Fibroblast of mammary gland (primary cell): ENCODE results near the gene NRXN3.

Source experiments
- DNase-seq: peaks from one replicate; pipeline ENCODE4 v3.0.0-alpha.2; 2010; ENCODE audit warnings: low read depth
- H3K4me3 ChIP-seq: 2 replicates; pipeline ENCODE4 v1.5.1; 2011; ENCODE audit warnings: low read depth, mild to moderate bottlenecking, low read length, moderate library complexity; ENCODE audit not compliant: control insufficient read depth
- TF ChIP-seq, protein P1 (sequence below): conservative IDR thresholded peaks from 2 replicates; pipeline ENCODE4 v1.5.1; 2011; ENCODE audit warnings: low read depth, low read length, inconsistent platforms; ENCODE audit not compliant: control insufficient read depth, insufficient read depth

Gene NRXN3

GRCh38 chr14:78975734-78976133 lies 805.6 kb downstream of the NRXN3 start:
- no peak for DNase-seq
- TF ChIP-seq, protein P1, sequence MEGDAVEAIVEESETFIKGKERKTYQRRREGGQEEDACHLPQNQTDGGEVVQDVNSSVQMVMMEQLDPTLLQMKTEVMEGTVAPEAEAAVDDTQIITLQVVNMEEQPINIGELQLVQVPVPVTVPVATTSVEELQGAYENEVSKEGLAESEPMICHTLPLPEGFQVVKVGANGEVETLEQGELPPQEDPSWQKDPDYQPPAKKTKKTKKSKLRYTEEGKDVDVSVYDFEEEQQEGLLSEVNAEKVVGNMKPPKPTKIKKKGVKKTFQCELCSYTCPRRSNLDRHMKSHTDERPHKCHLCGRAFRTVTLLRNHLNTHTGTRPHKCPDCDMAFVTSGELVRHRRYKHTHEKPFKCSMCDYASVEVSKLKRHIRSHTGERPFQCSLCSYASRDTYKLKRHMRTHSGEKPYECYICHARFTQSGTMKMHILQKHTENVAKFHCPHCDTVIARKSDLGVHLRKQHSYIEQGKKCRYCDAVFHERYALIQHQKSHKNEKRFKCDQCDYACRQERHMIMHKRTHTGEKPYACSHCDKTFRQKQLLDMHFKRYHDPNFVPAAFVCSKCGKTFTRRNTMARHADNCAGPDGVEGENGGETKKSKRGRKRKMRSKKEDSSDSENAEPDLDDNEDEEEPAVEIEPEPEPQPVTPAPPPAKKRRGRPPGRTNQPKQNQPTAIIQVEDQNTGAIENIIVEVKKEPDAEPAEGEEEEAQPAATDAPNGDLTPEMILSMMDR, result no peak
- H3K4me3 ChIP-seq, result no peak overlapping the region

DNA sequence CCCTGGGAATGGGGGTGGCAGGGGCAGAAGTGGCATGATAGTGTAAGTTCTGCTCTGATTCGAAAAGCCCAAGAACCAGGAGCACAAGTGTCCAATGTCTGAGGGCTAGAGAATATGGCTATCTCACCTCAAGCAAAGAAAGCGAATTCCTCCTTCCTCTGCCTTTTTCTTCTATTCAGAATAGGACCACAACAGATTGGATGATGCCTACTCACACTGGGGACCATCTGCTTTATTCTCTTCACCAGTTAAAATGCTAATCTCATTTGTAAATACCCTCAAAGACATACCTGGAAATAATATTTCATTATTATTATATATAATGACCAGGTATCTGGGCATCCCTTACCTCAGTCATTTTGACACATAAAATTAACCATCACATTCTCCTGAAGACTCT lies 808.7 kb downstream of the NRXN3 start:
- no peak for DNase-seq
- H3K4me3 ChIP-seq, result no peak overlapping the region
- TF ChIP-seq, protein P1, result no peak

DNA sequence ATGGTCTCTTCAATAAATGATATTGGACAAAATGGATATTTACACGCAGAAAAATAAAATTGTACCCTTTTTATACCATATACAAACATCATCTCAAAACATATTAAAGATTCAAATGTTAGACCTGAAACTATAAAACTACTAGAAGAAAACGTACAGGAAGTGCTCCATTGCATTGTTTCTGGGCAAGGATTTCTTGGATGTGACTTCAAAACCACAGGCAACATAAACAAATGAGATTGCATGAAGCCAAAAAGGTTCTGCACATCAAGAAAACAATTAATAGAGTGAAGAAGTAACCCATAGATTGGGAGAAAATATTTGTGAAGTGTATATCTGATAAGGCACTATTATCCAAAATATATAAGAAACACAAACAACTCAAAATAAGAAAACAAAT lies 812.4 kb downstream of the NRXN3 start:
- no peak overlapping the region for H3K4me3 ChIP-seq
- TF ChIP-seq, protein P1, result no peak
- DNase-seq, result peak; percentile 15

GRCh38 chr14:78983126-78983525 lies 813.0 kb downstream of the NRXN3 start:
- TF ChIP-seq, protein P1, result no peak
- DNase-seq, result peak; percentile 27
- no peak overlapping the region for H3K4me3 ChIP-seq

- no peak overlapping the region for H3K4me3 ChIP-seq
- TF ChIP-seq, protein P1, result no peak
- peak; percentile 28 for DNase-seq
Observed at GRCh38 chr14:78985668-78986381, 815.7 kb downstream of the NRXN3 start.

DNA sequence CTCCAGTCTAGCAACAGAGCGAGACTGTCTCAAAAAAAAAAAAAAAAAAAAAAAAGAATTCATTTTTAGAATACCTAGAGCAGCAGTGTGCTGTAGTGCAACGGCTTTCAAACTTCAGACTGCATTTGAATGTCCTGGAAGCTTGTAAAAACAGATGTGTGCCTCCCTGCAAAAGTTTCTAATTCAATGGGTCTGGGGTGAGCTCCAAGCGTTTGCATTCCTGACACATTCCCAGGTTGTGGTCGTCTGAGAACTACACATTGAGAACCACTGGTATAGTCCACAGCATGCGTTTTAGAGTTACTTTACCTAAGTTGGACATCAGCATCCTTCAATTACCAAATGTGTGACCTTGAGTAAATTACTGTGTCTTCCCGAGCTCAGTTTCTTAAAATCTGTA lies 816.8 kb downstream of the NRXN3 start:
- no peak for DNase-seq
- H3K4me3 ChIP-seq, result no peak overlapping the region
- TF ChIP-seq, protein P1, result no peak

DNA sequence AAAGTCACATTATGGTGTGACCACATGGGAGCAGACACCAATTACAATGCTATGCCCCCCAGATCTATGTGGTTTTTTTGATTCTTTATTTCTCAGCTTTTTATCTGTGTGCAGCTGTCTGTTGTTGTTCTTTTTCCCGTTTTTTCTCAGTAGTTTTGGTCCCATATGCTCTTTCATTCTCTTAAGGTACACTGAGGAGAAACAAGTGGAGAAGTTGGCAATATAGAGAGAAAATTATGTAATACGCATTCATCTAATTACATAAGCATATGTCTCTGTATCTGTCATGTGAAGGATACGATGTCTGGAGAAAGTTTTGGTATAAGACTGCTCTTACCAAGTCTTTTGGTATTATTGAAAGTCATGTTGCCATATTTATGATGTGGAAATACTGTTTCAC lies 819.0 kb downstream of the NRXN3 start:
- TF ChIP-seq, protein P1, result no peak
- no peak overlapping the region for H3K4me3 ChIP-seq
- no peak for DNase-seq
